ENCODE results near the gene CDC42BPA.

Gene CDC42BPA

GRCh38 chr1:227131193-227131592 is 187.1 kb downstream of the CDC42BPA start:
- no peaks in the 10 kb centered on the region for H3K36me3 ChIP-seq
- no peak for TF ChIP-seq CTCF (IDR thresholded peaks at IDR 0.05)
- H3K4me1 ChIP-seq (ENCODE audit: control insufficient read depth in 1 of 2, insufficient read depth in 1 of 2, low read depth in 1 of 2, low read length in 1 of 2): no peaks in the 10 kb centered on the region
- no peaks in the 10 kb centered on the region for H3K27me3 ChIP-seq
- H3K9me3 ChIP-seq: no peaks in the 10 kb centered on the region
- no peak overlapping the region for H3K4me3 ChIP-seq (ENCODE audit: low read depth in 1 of 2, low read length in 1 of 2)
- H3K27ac ChIP-seq: no peak overlapping the region

GRCh38 chr1:227127891-227128290 is 190.4 kb downstream of the CDC42BPA start:
- Histone ChIP-seq H3K36me3 (no peaks in the 10 kb centered on the region), H3K4me1 (ENCODE audit: control insufficient read depth in 1 of 2, insufficient read depth in 1 of 2, low read depth in 1 of 2, low read length in 1 of 2) (no peaks in the 10 kb centered on the region), H3K27me3 (no peaks in the 10 kb centered on the region), H3K27ac (no peak overlapping the region), H3K4me3 (ENCODE audit: low read depth in 1 of 2, low read length in 1 of 2) (no peak overlapping the region), H3K9me3 (no peaks in the 10 kb centered on the region)
- TF ChIP-seq CTCF (IDR thresholded peaks at IDR 0.05): no peak

GRCh38 chr1:227125929-227126545 is 192.3 kb downstream of the CDC42BPA start:
- no peaks in the 10 kb centered on the region for H3K9me3 ChIP-seq
- no peaks in the 10 kb centered on the region for H3K27me3 ChIP-seq
- no peak overlapping the region for H3K4me3 ChIP-seq (ENCODE audit: low read depth in 1 of 2, low read length in 1 of 2)
- no peak overlapping the region for H3K27ac ChIP-seq
- no peaks in the 10 kb centered on the region for H3K4me1 ChIP-seq (ENCODE audit: control insufficient read depth in 1 of 2, insufficient read depth in 1 of 2, low read depth in 1 of 2, low read length in 1 of 2)
- TF ChIP-seq CTCF (IDR thresholded peaks at IDR 0.05): no peak
- no peaks in the 10 kb centered on the region for H3K36me3 ChIP-seq

GRCh38 chr1:227124473-227124872 is 193.8 kb downstream of the CDC42BPA start:
- Histone ChIP-seq H3K27me3 (no peaks in the 10 kb centered on the region), H3K9me3 (no peaks in the 10 kb centered on the region), H3K4me3 (ENCODE audit: low read depth in 1 of 2, low read length in 1 of 2) (no peak overlapping the region), H3K4me1 (ENCODE audit: control insufficient read depth in 1 of 2, insufficient read depth in 1 of 2, low read depth in 1 of 2, low read length in 1 of 2) (no peaks in the 10 kb centered on the region), H3K27ac (no peak overlapping the region), H3K36me3 (no peaks in the 10 kb centered on the region)
- TF ChIP-seq CTCF (IDR thresholded peaks at IDR 0.05): no peak

GRCh38 chr1:227120826-227121225 is 197.5 kb downstream of the CDC42BPA start:
- Histone ChIP-seq H3K9me3 (no peaks in the 10 kb centered on the region), H3K27ac (no peak overlapping the region), H3K36me3 (no peaks in the 10 kb centered on the region), H3K4me1 (ENCODE audit: control insufficient read depth in 1 of 2, insufficient read depth in 1 of 2, low read depth in 1 of 2, low read length in 1 of 2) (no peaks in the 10 kb centered on the region), H3K27me3 (no peaks in the 10 kb centered on the region), H3K4me3 (ENCODE audit: low read depth in 1 of 2, low read length in 1 of 2) (no peak overlapping the region)
- no peak for TF ChIP-seq CTCF (IDR thresholded peaks at IDR 0.05)

- Histone ChIP-seq H3K27me3 (no peaks in the 10 kb centered on the region), H3K9me3 (no peaks in the 10 kb centered on the region), H3K27ac (no peak overlapping the region), H3K36me3 (no peaks in the 10 kb centered on the region), H3K4me3 (ENCODE audit: low read depth in 1 of 2, low read length in 1 of 2) (no peak overlapping the region), H3K4me1 (ENCODE audit: control insufficient read depth in 1 of 2, insufficient read depth in 1 of 2, low read depth in 1 of 2, low read length in 1 of 2) (no peaks in the 10 kb centered on the region)
- no peak for TF ChIP-seq CTCF (IDR thresholded peaks at IDR 0.05)
These were observed 205.8 kb downstream of the CDC42BPA start for GRCh38 chr1:227112538-227112937.
